Bone marrow (tissue), 2 donors: ENCODE measurements around the gene THAP2.

Experiments used
- DNase-seq, 2 donors: peaks; one replicate each; lab custom pipeline; 2025; lab: John Stamatoyannopoulos, UW

The THAP2 gene

GRCh38 chr12:71703206-71703605, 39.1 kb downstream of the THAP2 start:
- DNase-seq, result no peak

DNA sequence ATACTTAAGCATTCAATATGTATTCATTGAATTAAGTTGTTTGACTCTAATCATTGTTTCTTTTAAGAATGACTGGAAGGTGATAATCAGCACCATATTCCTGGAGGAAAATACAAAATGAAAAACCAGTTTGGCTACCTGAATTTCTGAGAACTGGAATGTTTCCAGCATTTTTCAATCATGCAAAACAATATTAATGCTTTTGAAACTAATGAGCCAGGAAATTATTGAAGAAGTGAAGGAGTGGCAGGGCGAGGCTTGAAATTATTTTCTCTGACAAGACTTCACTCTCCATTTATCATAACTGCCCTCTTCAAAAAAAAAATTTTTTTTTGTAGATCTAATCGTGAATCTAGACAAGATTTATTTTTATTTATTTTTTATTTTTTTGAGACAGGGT, 40.8 kb downstream of the THAP2 start:
- DNase-seq, result no peak

GRCh38 chr12:71708658-71709057, 44.6 kb downstream of the THAP2 start:
- DNase-seq, result no peak

DNA sequence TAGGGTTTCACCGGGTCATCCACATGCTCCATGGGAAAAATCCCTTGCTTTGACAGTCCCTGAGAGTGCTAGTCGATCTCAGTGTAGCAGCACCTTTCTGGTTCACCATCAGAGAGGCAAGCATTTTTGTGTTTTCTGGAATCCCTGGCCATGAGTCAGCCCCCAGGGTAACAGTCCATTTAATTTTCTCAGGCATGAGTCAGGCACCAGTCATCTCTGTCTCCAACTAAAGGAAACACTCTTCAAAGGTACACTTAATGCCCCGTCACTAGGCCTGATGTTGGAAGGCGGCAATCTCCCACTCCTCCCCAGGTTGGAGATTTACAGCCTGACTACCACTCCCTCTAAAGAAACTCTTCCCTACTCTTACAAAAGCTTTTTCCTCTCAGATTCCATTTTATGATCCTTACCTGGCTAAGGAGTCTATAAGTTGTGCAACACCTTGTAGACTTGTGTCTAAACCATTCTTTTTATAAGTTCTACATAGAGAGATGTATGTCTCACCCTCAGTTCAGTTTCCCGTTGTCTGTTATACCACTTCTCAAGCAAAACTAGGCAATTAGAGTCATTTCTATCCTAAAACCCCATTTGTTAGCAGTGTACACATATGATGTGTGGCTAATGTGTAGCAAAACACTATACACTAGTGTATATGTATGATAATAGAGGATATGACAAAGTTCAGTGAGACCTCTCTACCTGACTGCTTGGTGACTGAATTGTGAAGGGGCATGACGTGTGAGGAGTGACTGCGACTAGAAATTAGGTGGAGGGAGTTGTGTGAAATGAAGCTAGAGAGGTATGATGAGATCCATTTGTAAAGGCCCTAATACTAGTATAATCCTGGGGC, 46.4 kb downstream of the THAP2 start:
- DNase-seq, result no peak

DNA sequence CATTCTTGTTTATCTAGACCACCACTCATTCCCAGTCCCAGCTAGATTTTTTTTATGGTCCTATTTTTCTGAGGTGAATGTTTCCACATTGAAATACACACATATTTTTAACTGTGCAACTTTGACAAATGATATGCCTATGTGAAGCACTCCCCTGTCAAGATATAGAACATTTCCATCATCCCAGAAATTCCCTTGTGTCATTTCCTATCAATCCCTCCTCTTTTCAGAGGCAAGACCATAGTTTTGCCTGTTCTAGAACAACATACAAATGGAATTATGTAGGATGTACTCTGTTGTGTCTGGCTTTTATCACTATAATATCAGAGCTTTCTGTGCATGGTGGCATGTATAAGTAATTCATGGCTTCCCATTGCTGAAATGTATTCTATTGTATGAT, 54.5 kb downstream of the THAP2 start:
- DNase-seq, result no peak

GRCh38 chr12:71719647-71720370, 55.7 kb downstream of the THAP2 start:
- DNase-seq, result no peak

- no peak for DNase-seq
Observed at GRCh38 chr12:71721783-71722505, 57.8 kb downstream of the THAP2 start.

GRCh38 chr12:71725011-71725410, 60.9 kb downstream of the THAP2 start:
- DNase-seq, result no peak

- no peak for DNase-seq
Observed at GRCh38 chr12:71726548-71726947, 62.4 kb downstream of the THAP2 start.

GRCh38 chr12:71727958-71728357, 63.9 kb downstream of the THAP2 start:
- DNase-seq, result no peak
